Kidney (tissue), 14 donors: Measurements from ENCODE around the gene VCAM1. TPM values are rescaled to one million over a fixed set of nuclear protein-coding genes. Genes with fewer than 3 reads are reported as not detected.
"Not testable (repeated sequence)": the region's sequence is repeated elsewhere in the genome, so short reads cannot be mapped to it uniquely, and the experiment has no call there.

ENCODE experiments used
- DNase-seq, 5 donors: peaks; one replicate each; pipeline ENCODE4 v3.0.0-alpha.2; 2013 to 2020
- FAIRE-seq: peaks from 2 replicates; lab custom pipeline; 2012; peaks lifted over from hg19 to GRCh38; lab: Jason Lieb, UNC
- H3K27ac ChIP-seq, 2 donors: one replicate each; pipeline ENCODE4 v1.7.0; 2013; ENCODE audit warnings: low read depth in 2 of 2, low read length in 2 of 2, inconsistent platforms in 1 of 2
- H3K27me3 ChIP-seq: one replicate; pipeline ENCODE4 v1.7.1; 2013; ENCODE audit warnings: low read length, inconsistent platforms; ENCODE audit not compliant: control insufficient read depth, insufficient read depth
- H3K36me3 ChIP-seq, 3 donors: one replicate each; pipeline versions ENCODE4 v1.7.0 to v1.7.1; 2013; ENCODE audit warnings: low read length in 3 of 3, control low read depth in 1 of 3, inconsistent platforms in 1 of 3; ENCODE audit not compliant: insufficient read depth in 3 of 3, control insufficient read depth in 2 of 3
- H3K4me1 ChIP-seq, 3 donors: one replicate each; pipeline versions ENCODE4 v1.7.0 to v1.7.1; 2013; ENCODE audit warnings: low read length in 3 of 3, inconsistent platforms in 1 of 3, low read depth in 1 of 3; ENCODE audit not compliant: control insufficient read depth in 2 of 3, insufficient read depth in 2 of 3
- H3K4me3 ChIP-seq, 3 donors: one replicate each; pipeline versions ENCODE4 v1.7.0 to v1.8.1; 2013; ENCODE audit warnings: low read length in 3 of 3, control low read depth in 1 of 3, inconsistent platforms in 1 of 3
- H3K9ac ChIP-seq, 3 donors: one replicate each; pipeline versions ENCODE4 v1.7.0 to v1.7.1; 2013; ENCODE audit warnings: low read length in 3 of 3, control low read depth in 1 of 3, inconsistent platforms in 1 of 3
- H3K9me3 ChIP-seq, 3 donors: one replicate each; pipeline versions ENCODE4 v1.7.0 to v1.7.1; 2013; ENCODE audit warnings: low read length in 3 of 3, control low read depth in 1 of 3, inconsistent platforms in 1 of 3; ENCODE audit not compliant: control insufficient read depth in 2 of 3, insufficient read depth in 1 of 3
- CTCF ChIP-seq: IDR thresholded peaks from 3 replicates; pipeline ENCODE4 v1.5.1; 2012; ENCODE audit warnings: mild to moderate bottlenecking, moderate library complexity, borderline replicate concordance; ENCODE audit not compliant: insufficient read depth; ENCODE audit errors: extremely low read depth
- intact Hi-C: fragments of 100-400 bp; cut with DNase I; formaldehyde crosslinking; loops from one replicate; pipeline ENCODE4 v1.11.1; 2022
- polyA plus RNA-seq: library from polyadenylated mRNA; stranded (reverse); fragments of 350-450 nt; fragmentation: Illumina TruSeq; extraction: RNeasy Lipid Tissue Mini Kit (QIAGEN cat#74804); gene quantifications from one replicate; pipeline ENCODE4 v1.2.3, GENCODE V29; 2014; ENCODE audit warnings: low read depth, low replicate concordance; ENCODE audit not compliant: insufficient read depth
- total RNA-seq: library from RNA; stranded (reverse); fragmentation: NEBNext Ultra II Directional; extraction: Animal tissue kit (Norgen Biotek cat#: 25700); gene quantifications from one replicate; pipeline ENCODE4 v1.2.1, GENCODE V29; 2021
- donor health status: control.
- donor health status: control.
- donor health status: control.
- donor health status: control.
- donor health status: control.
- donor health status: DM: yes; HTN: yes; CAD: no.
- donor health status: Normal renal cell carcinoma (clear cell type).

VCAM1 gene
- total and polyA plus RNA-seq, 2 donors from 2014 or later = 46.0 to 539 TPM

GRCh38 chr1:100710906-100711682, 8.4 kb upstream of the VCAM1 start:
- H3K9ac ChIP-seq = no peak overlapping the region
- H3K36me3 ChIP-seq = no peaks in the 10 kb centered on the region
- TF ChIP-seq CTCF = no peak
- no peak overlapping the region for H3K27ac ChIP-seq
- H3K4me1 ChIP-seq = peaks cover 0 to 8% (median 2%) of the 10 kb centered on the region in 3 donors
- no peaks in the 10 kb centered on the region for H3K9me3 ChIP-seq
- no peaks in the 10 kb centered on the region for H3K27me3 ChIP-seq
- H3K4me3 ChIP-seq = no peak overlapping the region
- no peak for FAIRE-seq
- no peak for DNase-seq
- intact Hi-C loops = loop anchor here (10.0 kb wide), 1 partner anchor 86 kb away; no protein-coding TSS in a partner anchor

GRCh38 chr1:100713027-100713426, 6.5 kb upstream of the VCAM1 start:
- H3K9me3 ChIP-seq, H3K36me3 ChIP-seq, H3K27ac ChIP-seq, H3K4me3 ChIP-seq, H3K27me3 ChIP-seq, DNase-seq, FAIRE-seq, H3K4me1 ChIP-seq, H3K9ac ChIP-seq: not testable (repeated sequence)
- intact Hi-C loops = loop anchor here (10.0 kb wide), 1 partner anchor 88 kb away; no protein-coding TSS in a partner anchor

GRCh38 chr1:100713626-100714025, 5.9 kb upstream of the VCAM1 start:
- FAIRE-seq (no peak), DNase-seq (no peak)
- no peaks in the 10 kb centered on the region for H3K27me3 ChIP-seq
- H3K36me3 ChIP-seq = no peaks in the 10 kb centered on the region
- H3K27ac ChIP-seq = no peak overlapping the region
- TF ChIP-seq CTCF = no peak
- intact Hi-C loops = loop anchor here (10.0 kb wide), 1 partner anchor 89 kb away; no protein-coding TSS in a partner anchor
- no peaks in the 10 kb centered on the region for H3K9me3 ChIP-seq
- no peak overlapping the region for H3K9ac ChIP-seq
- H3K4me3 ChIP-seq = no peak overlapping the region
- peaks cover 0 to 2% (median 0%) of the 10 kb centered on the region in 3 donors for H3K4me1 ChIP-seq

GRCh38 chr1:100714599-100714998, 4.9 kb upstream of the VCAM1 start:
- DNase-seq = no peak
- H3K27ac ChIP-seq = no peak overlapping the region
- H3K4me1 ChIP-seq = no peaks in the 10 kb centered on the region
- H3K9me3 ChIP-seq = no peaks in the 10 kb centered on the region
- no peak for FAIRE-seq
- H3K36me3 ChIP-seq = no peaks in the 10 kb centered on the region
- no peak overlapping the region for H3K9ac ChIP-seq
- TF ChIP-seq CTCF = no peak
- H3K4me3 ChIP-seq = no peak overlapping the region
- intact Hi-C loops = loop anchor here (10.0 kb wide), 1 partner anchor 90 kb away; no protein-coding TSS in a partner anchor
- H3K27me3 ChIP-seq = no peaks in the 10 kb centered on the region
